Sigmoid colon (tissue), 7 donors: ENCODE results near the gene LSR. TPM values are rescaled to one million over a fixed set of nuclear protein-coding genes. Genes with fewer than 3 reads are reported as not detected.

Experiments
- DNase-seq: peaks from one replicate; pipeline ENCODE4 v3.0.0-alpha.2; 2019
- H3K27ac ChIP-seq, 4 donors: fragments of 200-600 bp; sonication (generic); one replicate each; pipeline ENCODE4 v1.5.1; 2016 to 2019; ENCODE audit warnings: mild to moderate bottlenecking in 1 of 4
- H3K27me3 ChIP-seq, 3 donors: fragments of 200-600 bp; sonication (generic); one replicate each; pipeline ENCODE4 v1.5.1; 2019; ENCODE audit warnings: mild to moderate bottlenecking in 1 of 3
- H3K36me3 ChIP-seq, 4 donors: fragments of 200-600 bp; sonication (generic); one replicate each; pipeline ENCODE4 v1.5.1; 2016 to 2019
- H3K4me1 ChIP-seq, 4 donors: fragments of 200-600 bp; sonication (generic); one replicate each; pipeline ENCODE4 v1.5.1; 2017 to 2019
- H3K4me3 ChIP-seq, 4 donors: fragments of 200-600 bp; sonication (generic); one replicate each; pipeline ENCODE4 v1.5.1; 2017 to 2019; ENCODE audit warnings: mild to moderate bottlenecking in 2 of 4, moderate library complexity in 1 of 4
- H3K9me3 ChIP-seq, 4 donors: fragments of 200-600 bp in 3 of 4; sonication (generic) in 3 of 4; one replicate each; pipeline versions ENCODE4 v1.5.1 to v1.6.1; 2013 to 2019
- CTCF ChIP-seq, 4 experiments: fragments of 450-650 bp in 3 of 4; fragments of 200-600 bp in 1 of 4; IDR thresholded peaks; one replicate each; pipeline ENCODE4 v1.5.1; 2016 to 2019; ENCODE audit warnings: antibody characterized with exemption in 4 of 4, mild to moderate bottlenecking in 3 of 4, moderate library complexity in 2 of 4
- EP300 ChIP-seq, 4 donors: sonication (generic); formaldehyde crosslinking; IDR thresholded peaks; one replicate each; pipeline ENCODE4 v1.6.1; 2017; ENCODE audit warnings: antibody characterized with exemption in 4 of 4
- POLR2A ChIP-seq, 2 donors: fragments of 450-650 bp; IDR thresholded peaks; one replicate each; pipeline ENCODE4 v1.6.1; 2016; ENCODE audit warnings: antibody characterized with exemption in 2 of 2, mild to moderate bottlenecking in 2 of 2, moderate library complexity in 2 of 2
- POLR2AphosphoS5 ChIP-seq, 4 donors: sonication (generic); formaldehyde crosslinking; IDR thresholded peaks; one replicate each; pipeline ENCODE4 v1.6.1; 2017; ENCODE audit warnings: antibody characterized with exemption in 4 of 4
- WGBS, 2 donors: extraction: QIAGEN DNeasy Blood & Tissue Kit; methylation state at CpG; one replicate each; pipeline ENCODE4 v1.1.7; 2013; 5-methylcytosine and 5-hydroxymethylcytosine counted together
- intact Hi-C: fragments of 100-400 bp; cut with DNase I; formaldehyde crosslinking; loops from one replicate; pipeline ENCODE4 v1.15.1; 2023
- polyA plus RNA-seq, 3 donors: library from polyadenylated mRNA; stranded (reverse); fragments of 200-250 nt; gene quantifications; one replicate each; pipeline ENCODE4 v1.2.3, GENCODE V29; 2013
- total RNA-seq, 4 donors: library from RNA; depleted of rRNA; stranded (reverse); fragments of >200 nt; gene quantifications; one replicate each; pipeline ENCODE4 v1.1.0, GENCODE V29; 2016
- donor health status: healthy with polysubstance abuse.
- donor health status: Bipolar disorder and iron deficiency.
- donor health status: healthy.

Gene LSR
- total and polyA plus RNA-seq, 7 donors = 0.68 to 218 (median 3.6) TPM

- Histone ChIP-seq H3K4me1 (no peaks in the 10 kb centered on the region), H3K27me3 (peaks cover 0 to 50% (median 12%) of the 10 kb centered on the region in 3 donors), H3K27ac (no peak within 1 kb of the TSS), H3K9me3 (no peaks in the 10 kb centered on the region), H3K4me3 (no peak within 1 kb of the TSS), H3K36me3 (no peaks in the 10 kb centered on the region)
- intact Hi-C loops = no loop called here
- DNase-seq = no peak
- WGBS, 2 donors = 67 to 81% methylated on average over 12 of the region's 12 CpGs
- TF ChIP-seq POLR2A (IDR thresholded peaks at IDR 0.05) (no peak), CTCF (IDR thresholded peaks at IDR 0.05) (no peak), POLR2AphosphoS5 (IDR thresholded peaks at IDR 0.05) (no peak), EP300 (IDR thresholded peaks at IDR 0.05) (no peak)
Observed at GRCh38 chr19:35291916-35292315, 43.1 kb downstream of the LSR start, which contains the start of gene MAG. MAG (plus strand) TSS chr19:35292161; CDS start chr19:35295409, 3,248 bp downstream.

GRCh38 chr19:35292421-35293362, 43.9 kb downstream of the LSR start:
- DNase-seq = no peak
- Histone ChIP-seq H3K36me3 (no peaks in the 10 kb centered on the region), H3K4me3 (no peak overlapping the region), H3K27ac (no peak overlapping the region), H3K27me3 (peaks cover 0 to 58% (median 12%) of the 10 kb centered on the region in 3 donors), H3K9me3 (no peaks in the 10 kb centered on the region), H3K4me1 (no peaks in the 10 kb centered on the region)
- intact Hi-C loops = no loop called here
- 78 to 81% methylated on average over 23 of the region's 23 CpGs for WGBS, 2 donors
- TF ChIP-seq CTCF (IDR thresholded peaks at IDR 0.05) = no peak
- no peak for TF ChIP-seq EP300 (IDR thresholded peaks at IDR 0.05)
- no peak for TF ChIP-seq POLR2AphosphoS5 (IDR thresholded peaks at IDR 0.05)

- Histone ChIP-seq H3K4me3 (no peak overlapping the region), H3K36me3 (no peaks in the 10 kb centered on the region), H3K4me1 (no peaks in the 10 kb centered on the region), H3K27me3 (peaks cover 0 to 64% (median 12%) of the 10 kb centered on the region in 3 donors), H3K27ac (no peak overlapping the region), H3K9me3 (no peaks in the 10 kb centered on the region)
- DNase-seq = no peak
- intact Hi-C loops = no loop called here
- 64 to 65% methylated on average over 7 of the region's 7 CpGs for WGBS, 2 donors
- no peak for TF ChIP-seq POLR2AphosphoS5 (IDR thresholded peaks at IDR 0.05)
- no peak for TF ChIP-seq POLR2A (IDR thresholded peaks at IDR 0.05)
- TF ChIP-seq EP300 (IDR thresholded peaks at IDR 0.05) = no peak
- no peak for TF ChIP-seq CTCF (IDR thresholded peaks at IDR 0.05)
Observed at GRCh38 chr19:35293363-35293739, 44.5 kb downstream of the LSR start.

GRCh38 chr19:35293808-35294207, 45.0 kb downstream of the LSR start:
- no peak overlapping the region for H3K27ac ChIP-seq
- WGBS, 2 donors = 66% methylated on average over 17 of the region's 17 CpGs
- H3K4me1 ChIP-seq = no peaks in the 10 kb centered on the region
- no peak for TF ChIP-seq CTCF (IDR thresholded peaks at IDR 0.05)
- TF ChIP-seq POLR2AphosphoS5 (IDR thresholded peaks at IDR 0.05) = no peak
- no peak for TF ChIP-seq EP300 (IDR thresholded peaks at IDR 0.05)
- no peak for TF ChIP-seq POLR2A (IDR thresholded peaks at IDR 0.05)
- no peaks in the 10 kb centered on the region for H3K9me3 ChIP-seq
- no peak overlapping the region for H3K4me3 ChIP-seq
- intact Hi-C loops = no loop called here
- peaks cover 0 to 64% (median 12%) of the 10 kb centered on the region in 3 donors for H3K27me3 ChIP-seq
- H3K36me3 ChIP-seq = no peaks in the 10 kb centered on the region
- DNase-seq = no peak
